GM18858 (cell line): ENCODE measurements around the gene HBP1.
"Not testable (repeated sequence)": the region's sequence is repeated elsewhere in the genome, so short reads cannot be mapped to it uniquely, and the experiment has no call there.

ENCODE experiments used
- ATAC-seq: cut with Tn5 transposase; IDR thresholded peaks from one replicate; pipeline ENCODE4 v1.9.1; 2021; ENCODE audit not compliant: unreplicated experiment

HBP1 gene

DNA sequence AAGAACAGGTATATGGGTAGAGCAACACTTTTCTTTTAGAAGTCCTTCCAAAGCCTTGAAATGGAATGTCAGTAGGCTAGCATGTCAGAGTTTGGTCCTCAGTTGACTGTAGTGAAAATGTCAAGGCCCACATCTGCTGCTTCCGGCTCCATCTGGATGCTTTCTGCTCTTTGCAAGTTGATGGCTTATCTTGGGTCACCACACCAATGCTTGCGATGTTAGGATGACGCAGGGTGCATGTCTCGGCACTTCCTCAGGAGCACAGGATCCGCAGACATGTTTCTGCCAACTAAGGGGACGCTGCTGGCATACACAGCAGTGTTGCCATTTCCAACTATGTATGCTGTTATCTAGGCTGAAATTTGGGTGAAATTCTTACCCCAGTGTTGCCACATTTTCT, 14.0 kb upstream of the HBP1 start:
- no peak for ATAC-seq

DNA sequence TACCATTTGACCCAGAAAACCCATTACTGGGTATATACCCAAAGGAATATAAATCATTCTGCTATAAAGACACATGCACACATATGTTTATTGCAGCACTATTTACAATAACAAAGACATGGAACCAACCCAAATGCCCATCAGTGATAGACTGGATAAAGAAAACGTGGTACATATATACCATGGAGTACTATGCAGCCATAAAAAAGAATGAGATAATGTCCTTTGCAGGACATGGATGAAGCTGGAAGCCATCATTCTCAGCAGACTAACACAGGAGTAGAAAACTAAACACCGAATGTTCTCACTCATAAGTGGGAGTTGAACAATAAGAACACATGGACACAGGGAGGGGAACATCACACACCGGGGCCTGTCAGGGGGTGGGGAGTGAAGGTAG, 13.1 kb upstream of the HBP1 start:
- ATAC-seq: not testable (repeated sequence)

DNA sequence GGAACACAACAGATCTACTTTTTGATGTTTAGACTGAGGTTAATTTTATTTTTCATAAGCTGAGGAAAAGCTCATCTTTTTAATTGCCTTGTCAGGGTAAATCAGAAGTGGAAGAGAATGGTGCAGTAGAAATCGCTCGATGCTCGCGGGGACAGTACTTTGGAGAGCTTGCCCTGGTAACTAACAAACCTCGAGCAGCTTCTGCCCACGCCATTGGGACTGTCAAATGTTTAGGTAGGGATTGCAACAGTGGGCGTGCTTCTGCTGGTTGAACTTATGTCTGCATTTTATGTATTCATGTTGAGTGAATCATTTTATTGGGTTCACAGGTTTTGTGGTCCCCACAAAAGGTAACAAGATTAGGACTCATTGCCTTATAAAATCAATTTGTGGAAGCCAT, 11.7 kb upstream of the HBP1 start:
- ATAC-seq: no peak

DNA sequence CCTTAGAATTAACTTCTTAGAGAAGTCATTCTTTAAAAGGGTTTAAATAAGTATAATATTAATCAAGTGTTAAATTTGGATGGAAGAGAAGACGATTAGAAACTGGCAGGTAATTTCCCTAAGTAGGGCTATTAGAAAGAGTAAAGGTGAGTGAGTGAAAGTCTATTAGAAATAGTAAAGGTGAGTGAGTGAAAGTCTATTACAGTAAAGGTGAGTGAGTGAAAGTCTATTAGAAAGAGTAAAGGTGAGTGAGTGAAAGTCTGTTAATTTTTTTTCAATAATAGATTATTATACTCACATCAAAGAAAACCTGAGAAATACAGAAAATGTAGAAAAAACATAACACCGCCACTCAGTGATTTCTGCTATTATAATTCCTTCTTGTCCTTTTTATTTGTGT, 10.8 kb upstream of the HBP1 start:
- no peak for ATAC-seq

DNA sequence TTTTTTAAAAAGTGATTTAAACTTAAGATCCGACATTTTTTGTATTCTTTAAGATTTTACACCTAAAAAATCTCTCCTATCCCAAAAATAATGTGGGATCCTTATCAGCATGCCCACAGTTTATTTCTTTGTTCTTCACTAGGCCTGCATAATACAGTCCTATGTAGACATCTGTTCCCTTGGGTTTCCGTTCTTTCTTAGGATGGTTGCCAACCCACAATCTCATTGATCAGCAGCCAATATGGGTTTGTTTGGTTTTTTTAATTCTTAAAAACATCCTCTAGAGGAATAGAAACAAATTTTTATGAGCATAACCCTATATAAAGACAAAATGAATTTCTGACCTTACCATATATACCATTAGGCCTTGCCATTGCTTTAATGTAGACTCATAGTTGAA, 8.4 kb upstream of the HBP1 start:
- ATAC-seq: no peak

DNA sequence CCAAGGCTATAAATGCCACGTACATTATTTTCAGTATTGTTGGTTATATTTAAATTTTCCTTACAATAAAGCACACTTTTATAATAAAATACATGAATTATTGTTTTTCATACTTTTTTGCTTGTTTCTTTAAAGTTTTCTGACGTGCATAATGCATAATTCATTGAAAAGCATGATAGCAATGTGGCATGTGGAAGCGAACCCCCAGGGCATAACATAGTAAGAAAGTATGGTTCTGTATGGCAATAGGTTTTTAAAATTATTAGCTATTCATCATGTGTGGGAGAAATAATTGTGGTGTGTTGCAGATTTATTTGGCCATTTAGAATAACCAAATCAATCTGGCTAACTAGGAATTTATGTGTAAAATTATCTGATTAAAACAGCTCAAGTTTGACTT, 7.4 kb upstream of the HBP1 start:
- ATAC-seq: no peak

DNA sequence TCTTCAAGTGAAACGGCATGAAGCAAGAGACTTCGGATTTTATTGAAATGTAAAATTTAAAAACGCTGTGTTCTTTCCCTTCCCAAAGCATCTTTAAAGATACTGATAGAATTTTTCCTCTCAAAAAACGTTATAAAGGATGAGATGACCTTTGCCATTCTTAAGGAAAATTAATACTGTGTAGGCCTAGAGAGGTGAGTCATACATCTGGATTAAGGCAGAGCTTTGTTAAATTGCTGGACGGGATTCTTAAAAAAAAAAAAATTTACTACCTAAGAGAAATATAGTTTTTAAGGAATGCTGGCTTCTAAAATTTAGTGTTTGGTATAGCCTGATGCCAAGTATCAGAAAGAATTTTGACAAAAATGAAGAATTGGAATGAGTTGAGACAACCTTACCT, 6.3 kb upstream of the HBP1 start:
- ATAC-seq: no peak

DNA sequence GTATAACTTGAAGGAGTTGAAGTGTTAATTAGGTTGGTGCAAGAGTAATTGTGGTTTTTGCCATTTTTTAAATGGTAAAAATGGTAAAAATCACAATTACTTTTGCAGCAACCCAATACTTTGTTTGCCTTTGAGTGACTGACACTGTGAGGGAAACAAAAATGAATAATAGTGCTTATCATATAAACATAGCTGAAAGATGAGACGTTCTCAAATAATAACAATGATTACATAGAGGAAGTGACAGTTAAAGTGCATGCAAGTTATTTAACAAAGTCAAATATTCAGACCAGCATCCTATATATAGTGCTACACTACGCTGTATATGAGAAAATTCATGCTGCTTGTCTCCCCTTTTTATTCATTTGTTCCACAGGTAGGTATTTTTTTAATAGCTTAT, 4.7 kb upstream of the HBP1 start:
- no peak for ATAC-seq

DNA sequence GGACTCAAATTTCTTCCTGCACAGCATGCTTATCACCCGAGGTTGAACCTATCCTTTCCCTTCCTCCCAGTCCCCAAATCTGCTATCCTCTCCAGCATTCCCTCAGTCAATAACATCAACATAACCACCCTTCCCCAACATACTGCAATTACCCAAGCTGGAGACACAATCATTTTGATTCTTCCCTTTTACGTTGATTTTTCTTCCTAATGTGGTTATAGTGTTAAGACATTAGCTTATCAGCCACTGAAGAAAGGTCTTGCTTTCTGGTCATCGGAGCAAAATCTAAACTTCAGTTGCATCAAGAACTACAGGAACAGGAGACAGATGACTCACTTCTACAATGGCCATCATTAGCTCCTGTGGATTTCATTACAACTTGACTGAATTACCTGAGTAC, 3.5 kb upstream of the HBP1 start:
- ATAC-seq: no peak

DNA sequence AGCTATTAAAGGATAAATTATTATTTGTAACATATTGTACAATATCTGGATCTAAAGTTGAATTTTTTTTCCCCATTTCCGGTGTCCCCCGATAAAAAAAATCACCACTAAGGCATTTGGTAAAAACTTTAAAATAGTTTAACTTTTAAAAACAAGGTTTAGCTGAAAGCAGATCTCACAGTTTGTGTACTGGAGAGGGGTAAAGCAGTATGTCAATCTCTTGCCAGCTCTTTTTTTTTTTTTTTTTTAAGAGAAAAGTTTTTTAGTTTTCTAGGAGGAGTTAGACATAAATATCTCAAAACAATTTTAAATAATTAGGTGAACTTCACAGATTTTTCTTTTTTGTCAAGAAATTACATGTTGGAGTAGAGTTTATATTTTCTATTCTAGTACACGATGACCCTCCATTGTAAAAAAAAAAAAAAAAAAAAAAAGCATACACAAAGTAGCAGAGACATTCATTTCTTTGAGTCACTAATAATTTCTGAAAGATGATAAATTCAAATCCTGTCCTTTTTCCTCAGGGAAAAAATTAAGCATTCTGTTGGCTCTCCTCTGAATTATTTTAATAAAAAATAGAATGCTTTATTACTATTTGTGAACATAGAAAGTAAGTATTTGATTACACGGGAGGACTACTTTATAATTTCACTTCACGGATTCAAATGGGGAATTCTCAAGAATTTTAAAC, 1.9 kb upstream of the HBP1 start:
- no peak for ATAC-seq

DNA sequence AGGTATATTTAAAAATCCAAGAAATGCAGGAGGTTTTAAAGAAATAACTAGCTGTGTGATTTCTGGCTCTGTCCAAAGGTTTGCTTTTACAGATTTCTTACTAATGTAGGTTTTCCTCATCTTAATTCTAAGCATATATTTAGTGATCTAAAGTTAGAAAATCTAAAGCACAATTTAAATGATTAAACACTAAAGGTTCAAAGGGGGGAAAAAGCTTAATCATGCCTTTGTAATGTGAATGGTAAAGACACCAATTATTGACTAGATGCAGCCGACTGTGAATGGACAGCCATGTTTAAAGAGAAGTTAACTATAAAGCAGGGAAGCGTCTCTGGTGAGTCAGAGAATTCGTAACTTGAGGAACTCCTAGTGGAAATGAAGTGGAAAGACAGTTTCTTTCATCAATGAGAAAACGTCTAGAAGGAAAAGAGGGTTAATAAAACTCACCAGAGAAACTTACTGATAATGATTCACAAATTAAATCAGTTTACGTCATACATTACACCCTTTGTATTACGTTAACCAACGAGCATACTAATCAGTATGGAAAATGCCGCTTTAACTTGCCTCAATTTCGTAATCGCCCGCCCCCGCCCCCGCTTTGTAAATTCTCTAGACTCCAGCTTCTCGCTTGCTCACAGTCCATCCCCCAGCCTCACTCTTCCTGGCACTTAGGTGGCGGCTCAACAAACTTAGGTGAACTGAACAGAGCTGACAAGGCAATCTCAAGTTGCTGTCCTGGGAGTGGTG, 1.1 kb upstream of the HBP1 start:
- no peak for ATAC-seq

DNA sequence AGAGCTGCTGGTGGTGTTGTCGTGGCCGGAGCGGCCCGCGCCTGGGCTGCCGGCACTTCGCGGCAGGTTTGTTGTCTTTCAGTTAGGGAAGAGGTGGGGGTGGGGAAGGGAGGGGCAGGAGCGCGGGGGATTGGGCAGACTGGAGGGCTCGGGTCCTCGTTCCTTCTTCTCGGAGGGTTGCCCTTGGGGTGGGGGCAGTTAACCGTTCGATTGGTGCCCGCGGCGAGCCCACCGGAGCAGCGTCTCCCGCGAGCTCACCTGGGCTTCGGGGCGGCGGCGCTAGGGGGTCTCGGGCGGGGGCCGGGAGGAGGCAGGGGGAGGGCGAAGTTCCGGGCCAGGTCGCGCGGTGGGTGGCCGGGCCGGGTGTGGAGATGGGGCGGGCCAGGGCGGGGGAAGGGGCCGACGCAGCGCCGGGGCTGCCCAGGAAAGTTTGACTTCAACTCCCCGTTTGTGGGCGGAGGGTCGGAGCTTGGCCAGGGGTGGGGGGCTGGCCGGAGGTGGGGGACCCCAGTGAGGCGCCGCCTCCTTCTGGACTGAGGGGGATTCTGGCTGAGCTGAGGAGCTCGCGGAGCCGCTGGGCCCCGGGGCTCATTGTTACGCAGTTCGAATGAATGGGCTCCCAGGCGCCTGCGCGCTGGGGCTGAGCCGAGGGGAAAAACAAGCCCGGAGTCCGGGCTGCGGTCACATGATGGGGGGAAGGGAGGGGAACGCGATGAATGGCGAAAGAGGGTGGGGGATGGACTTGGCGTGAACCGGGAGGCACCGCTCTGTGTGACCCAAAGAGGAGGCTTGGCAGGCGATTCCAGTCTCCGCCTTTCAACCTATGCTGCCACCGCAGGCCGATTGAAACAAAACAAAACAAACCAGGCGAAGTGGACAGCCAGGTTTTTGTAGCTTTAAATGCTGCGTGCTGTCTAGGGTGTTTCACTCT, 582 bp downstream of the HBP1 start:
- ATAC-seq: peak; percentile 12

DNA sequence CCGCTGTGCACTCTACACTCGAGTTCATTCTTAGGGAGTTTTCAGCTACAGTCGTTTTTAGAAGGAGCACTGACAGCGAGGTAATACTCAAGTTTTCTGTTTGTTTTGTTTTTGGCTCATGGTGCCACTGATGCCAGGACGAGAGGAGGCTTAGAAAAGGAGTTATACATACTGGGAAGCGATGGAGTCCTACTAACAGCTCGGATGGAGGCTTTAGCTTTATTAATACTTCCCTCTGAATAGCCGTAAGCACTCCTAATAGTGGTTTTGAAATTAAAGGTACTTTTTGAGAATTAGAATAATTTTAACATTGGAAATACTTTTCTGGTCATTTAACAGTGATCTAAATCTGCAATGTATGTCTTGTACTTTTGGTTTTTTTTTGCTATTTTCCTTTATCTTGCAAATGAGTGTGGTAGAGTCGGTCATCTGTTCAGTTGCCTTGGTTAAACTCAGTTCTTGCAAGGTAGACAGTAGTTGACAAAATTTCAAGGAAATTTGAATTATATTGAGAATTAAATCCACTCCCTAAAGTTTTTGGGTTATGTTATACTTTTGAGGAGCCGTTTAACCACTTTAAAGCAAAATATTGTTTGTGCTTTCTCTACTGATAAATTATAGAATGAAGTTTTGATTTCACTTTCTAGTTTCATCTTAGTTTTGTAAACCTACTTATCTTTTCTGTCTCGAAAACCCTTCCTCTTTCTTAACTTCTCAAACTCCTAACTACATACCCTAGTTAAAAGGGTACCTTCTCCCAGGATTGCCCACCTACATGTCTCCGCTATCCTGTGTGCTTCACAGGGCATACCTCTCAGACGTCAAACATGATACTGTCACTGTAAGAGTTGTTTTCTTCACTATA, 1.5 kb downstream of the HBP1 start:
- ATAC-seq: no peak

DNA sequence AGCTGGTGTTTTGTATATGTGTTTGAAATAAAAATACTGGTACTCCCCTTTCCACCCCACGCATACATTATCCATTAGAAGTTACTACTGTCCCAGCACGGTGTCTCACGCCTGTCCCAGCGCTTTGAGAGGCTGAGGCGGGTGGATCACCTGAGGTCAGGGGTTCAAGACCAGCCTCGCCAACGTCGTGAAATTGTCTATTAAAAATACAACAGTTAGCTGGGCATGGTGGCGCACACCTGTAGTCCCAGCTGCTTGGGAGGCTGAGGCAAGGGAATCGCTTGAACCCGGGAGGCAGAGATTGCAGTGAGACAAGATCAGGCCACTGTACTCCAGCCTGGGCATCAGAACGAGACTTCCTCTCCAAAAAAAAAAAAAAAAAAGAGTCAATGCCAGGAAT, 2.7 kb downstream of the HBP1 start:
- no peak for ATAC-seq

DNA sequence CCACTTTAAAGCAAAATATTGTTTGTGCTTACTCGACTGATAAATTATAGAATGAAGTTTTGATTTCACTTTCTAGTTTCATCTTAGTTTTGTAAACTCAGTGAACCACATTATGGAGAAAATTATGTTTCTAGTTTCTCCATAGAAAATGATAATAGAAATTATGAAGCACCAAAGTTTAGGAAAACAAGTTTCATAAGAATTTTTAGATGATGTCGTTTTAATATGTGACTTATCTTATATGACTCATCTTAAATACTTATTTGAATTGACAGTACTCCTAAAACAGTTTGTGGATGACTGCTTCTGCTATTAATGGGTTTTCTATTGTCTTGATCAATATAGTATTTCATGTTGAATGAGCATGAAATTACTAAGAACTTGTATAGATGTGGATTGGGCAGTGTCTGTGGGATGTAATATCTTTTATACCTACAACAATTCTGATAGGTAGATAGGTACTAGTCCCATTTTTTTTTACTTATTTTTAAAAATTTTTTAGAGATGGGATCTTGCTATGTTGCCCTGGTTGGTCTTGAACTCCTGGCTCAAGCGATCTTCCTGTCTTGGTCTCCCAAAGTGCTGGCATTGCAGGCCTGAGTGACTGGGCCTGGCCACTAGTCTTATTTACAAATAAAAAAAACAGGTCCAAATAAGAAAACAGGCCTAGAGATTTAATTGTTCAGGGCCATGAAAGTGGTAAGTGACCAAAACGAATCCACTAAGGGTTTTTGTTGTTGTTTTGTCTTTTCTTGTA, 3.7 kb downstream of the HBP1 start:
- ATAC-seq: no peak

DNA sequence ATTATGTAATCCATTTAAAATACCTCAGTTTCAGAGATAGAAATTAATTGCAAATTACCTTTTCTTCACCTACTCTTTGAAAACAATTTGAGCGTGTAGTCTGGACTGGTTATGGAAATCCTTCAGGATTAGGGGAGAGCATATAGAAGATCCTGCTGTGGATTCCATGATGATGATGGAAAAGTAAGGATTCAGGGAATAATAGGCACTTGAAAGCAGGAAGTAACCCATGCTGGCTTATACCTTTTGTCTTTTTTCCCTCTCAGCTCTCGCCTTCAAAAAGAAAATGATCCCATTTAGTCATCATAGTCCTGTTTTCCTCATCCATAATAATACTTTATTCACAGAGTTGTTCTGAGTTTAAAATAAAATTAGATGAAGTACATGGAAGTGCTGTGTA, 4.4 kb downstream of the HBP1 start:
- ATAC-seq: no peak

DNA sequence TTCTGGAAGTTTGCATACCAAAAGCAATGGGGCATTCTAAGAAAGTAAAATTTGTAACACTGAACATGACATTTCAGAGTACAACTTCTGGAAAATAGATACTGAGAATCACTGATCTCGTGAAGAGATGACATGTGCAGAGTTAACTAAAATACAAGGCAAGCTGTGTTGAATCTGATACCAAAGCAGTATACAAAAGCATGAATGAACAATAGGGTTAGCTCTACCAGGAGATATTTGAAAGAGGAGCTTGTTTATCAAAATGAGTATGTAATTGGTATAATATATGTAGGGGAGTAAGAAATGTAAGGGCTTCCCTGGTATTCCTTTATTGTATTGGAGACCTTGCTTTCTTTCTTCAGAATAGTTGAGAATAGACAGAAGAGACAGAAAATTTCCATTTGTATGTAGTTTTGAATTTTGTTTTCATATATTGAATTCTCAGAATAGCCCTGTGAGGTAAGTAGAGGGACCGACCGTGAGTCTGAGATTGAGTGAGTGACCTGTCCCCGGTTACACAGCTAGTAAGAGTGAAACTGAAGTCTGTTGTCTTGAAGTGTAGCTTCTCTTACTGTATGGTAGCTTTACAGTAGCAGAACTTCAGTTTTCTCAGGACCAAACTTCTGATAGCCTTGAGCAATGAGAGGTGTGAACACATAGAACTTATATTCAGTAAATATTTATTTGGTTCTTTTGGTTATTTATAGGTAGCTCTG, 5.0 kb downstream of the HBP1 start:
- peak; percentile 53 for ATAC-seq

DNA sequence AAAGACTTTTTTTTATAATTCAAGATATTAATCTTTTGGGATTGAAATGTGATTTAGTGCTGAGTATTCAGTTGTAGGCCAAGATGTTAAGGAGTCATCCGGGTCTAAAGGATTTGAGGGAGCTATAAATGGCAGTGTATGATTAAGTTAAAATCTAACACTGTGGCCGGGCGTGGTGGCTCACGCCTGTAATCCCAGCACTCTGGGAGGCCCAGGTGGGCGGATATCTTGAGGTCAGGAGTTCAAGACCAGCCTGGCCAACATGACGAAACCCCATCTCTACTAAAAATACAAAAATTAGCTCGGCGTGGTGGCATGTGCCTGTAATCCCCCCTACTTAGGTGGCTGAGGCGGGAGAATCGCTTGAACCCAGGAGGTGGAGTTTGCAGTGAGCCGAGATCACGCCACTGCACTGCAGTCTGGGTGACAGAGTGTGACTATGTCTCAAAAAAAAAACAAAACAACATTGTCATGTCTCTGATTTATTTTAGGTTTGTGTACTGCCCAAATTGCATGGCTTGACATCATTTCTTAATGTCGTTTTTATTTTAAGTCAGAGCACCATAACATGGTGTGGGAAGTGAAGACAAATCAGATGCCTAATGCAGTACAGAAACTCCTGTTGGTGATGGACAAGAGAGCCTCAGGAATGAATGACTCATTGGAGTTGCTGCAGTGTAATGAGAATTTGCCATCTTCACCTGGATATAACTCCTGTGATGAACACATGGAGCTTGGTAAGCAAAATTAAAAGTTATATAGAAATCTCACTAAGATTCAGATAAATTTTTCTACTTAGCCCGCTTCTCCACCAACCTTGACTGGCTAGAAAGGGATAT, 10.7 kb downstream of the HBP1 start:
- no peak for ATAC-seq

DNA sequence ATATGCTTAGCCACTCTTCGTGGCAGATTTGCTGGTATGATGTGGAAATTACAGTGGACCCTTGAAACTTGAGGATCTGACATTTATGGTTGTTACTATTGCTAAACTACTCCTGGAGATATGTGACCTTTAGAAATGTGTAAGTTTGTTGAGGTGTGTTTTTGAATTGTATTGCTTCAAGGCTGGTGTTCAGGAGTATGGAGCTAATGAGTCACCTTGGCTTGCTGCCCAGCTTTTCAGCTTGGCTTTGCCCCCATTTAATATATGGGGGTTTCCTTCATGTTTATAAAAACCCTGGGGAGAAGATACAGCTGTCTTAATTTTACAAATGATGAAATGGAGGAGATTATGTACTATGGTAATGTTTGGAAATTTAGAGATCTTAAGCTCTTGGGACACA, 11.6 kb downstream of the HBP1 start:
- no peak for ATAC-seq
